ENCODE data around the gene HMGB4. TPM values are rescaled to one million over a fixed set of nuclear protein-coding genes. Genes with fewer than 3 reads are reported as not detected.

Gene HMGB4
- total RNA-seq, 1 donor from 2014 or later = not detected

GRCh38 chr1:33880305-33880704 is 16.4 kb downstream of the HMGB4 start:
- Mint-ChIP-seq H3K27ac (ENCODE audit: unreplicated experiment) (no peak overlapping the region), H3K27me3 (ENCODE audit: unreplicated experiment) (no peaks in the 10 kb centered on the region), H3K9me3 (ENCODE audit: unreplicated experiment) (no peaks in the 10 kb centered on the region), H3K36me3 (ENCODE audit: unreplicated experiment) (no peaks in the 10 kb centered on the region), H3K4me1 (ENCODE audit: unreplicated experiment) (no peaks in the 10 kb centered on the region), H3K4me3 (ENCODE audit: unreplicated experiment) (no peak overlapping the region)
- no peak for DNase-seq (ENCODE audit: extremely low spot score, unreplicated experiment)
- TF ChIP-seq CTCF (IDR thresholded peaks at IDR 0.05) = no peak

GRCh38 chr1:33886496-33886895 is 22.6 kb downstream of the HMGB4 start:
- DNase-seq (ENCODE audit: extremely low spot score, unreplicated experiment) = no peak
- Mint-ChIP-seq H3K9me3 (ENCODE audit: unreplicated experiment) (no peaks in the 10 kb centered on the region), H3K4me1 (ENCODE audit: unreplicated experiment) (no peaks in the 10 kb centered on the region), H3K27me3 (ENCODE audit: unreplicated experiment) (no peaks in the 10 kb centered on the region), H3K27ac (ENCODE audit: unreplicated experiment) (no peak overlapping the region), H3K4me3 (ENCODE audit: unreplicated experiment) (no peak overlapping the region), H3K36me3 (ENCODE audit: unreplicated experiment) (no peaks in the 10 kb centered on the region)
- TF ChIP-seq CTCF (IDR thresholded peaks at IDR 0.05) = no peak

GRCh38 chr1:33893147-33893830 is 29.4 kb downstream of the HMGB4 start:
- Mint-ChIP-seq H3K9me3 (ENCODE audit: unreplicated experiment) (peaks cover 10% of the 10 kb centered on the region), H3K27ac (ENCODE audit: unreplicated experiment) (no peak overlapping the region)
- no peak for DNase-seq (ENCODE audit: extremely low spot score, unreplicated experiment)

GRCh38 chr1:33895396-33895795 is 31.5 kb downstream of the HMGB4 start:
- Mint-ChIP-seq H3K4me1 (ENCODE audit: unreplicated experiment) (no peaks in the 10 kb centered on the region), H3K9me3 (ENCODE audit: unreplicated experiment) (peaks cover 10% of the 10 kb centered on the region), H3K27me3 (ENCODE audit: unreplicated experiment) (no peaks in the 10 kb centered on the region), H3K27ac (ENCODE audit: unreplicated experiment) (no peak overlapping the region), H3K4me3 (ENCODE audit: unreplicated experiment) (no peak overlapping the region), H3K36me3 (ENCODE audit: unreplicated experiment) (no peaks in the 10 kb centered on the region)
- no peak for TF ChIP-seq CTCF (IDR thresholded peaks at IDR 0.05)
- DNase-seq (ENCODE audit: extremely low spot score, unreplicated experiment) = no peak

More at GRCh38 chr1:33893147-33893830, 29.4 kb downstream of the HMGB4 start:
- H3K4me3 Mint-ChIP-seq (ENCODE audit: unreplicated experiment) = no peak overlapping the region
- no peaks in the 10 kb centered on the region for H3K36me3 Mint-ChIP-seq (ENCODE audit: unreplicated experiment)
- no peak for TF ChIP-seq CTCF (IDR thresholded peaks at IDR 0.05)
- H3K27me3 Mint-ChIP-seq (ENCODE audit: unreplicated experiment) = no peaks in the 10 kb centered on the region
- no peaks in the 10 kb centered on the region for H3K4me1 Mint-ChIP-seq (ENCODE audit: unreplicated experiment)

- TF ChIP-seq CTCF (IDR thresholded peaks at IDR 0.05) = no peak
- H3K27me3 Mint-ChIP-seq (ENCODE audit: unreplicated experiment) = no peaks in the 10 kb centered on the region
- H3K4me3 Mint-ChIP-seq (ENCODE audit: unreplicated experiment) = no peak overlapping the region
- H3K36me3 Mint-ChIP-seq (ENCODE audit: unreplicated experiment) = no peaks in the 10 kb centered on the region
- H3K9me3 Mint-ChIP-seq (ENCODE audit: unreplicated experiment) = peaks cover 10% of the 10 kb centered on the region
- no peak overlapping the region for H3K27ac Mint-ChIP-seq (ENCODE audit: unreplicated experiment)
- no peak for DNase-seq (ENCODE audit: extremely low spot score, unreplicated experiment)
- H3K4me1 Mint-ChIP-seq (ENCODE audit: unreplicated experiment) = no peaks in the 10 kb centered on the region
Observed at GRCh38 chr1:33895976-33896375, 32.1 kb downstream of the HMGB4 start.
